Limb (tissue), 2 donors: ENCODE data around the gene KRTAP5-8.
"Not testable (repeated sequence)": the region's sequence is repeated elsewhere in the genome, so short reads cannot be mapped to it uniquely, and the experiment has no call there.

ENCODE experiments used
- DNase-seq, 2 donors: peaks; one replicate each; pipeline ENCODE4 v3.0.0-alpha.2; 2016; ENCODE audit errors: extremely low spot score in 2 of 2

KRTAP5-8 gene, protein sequence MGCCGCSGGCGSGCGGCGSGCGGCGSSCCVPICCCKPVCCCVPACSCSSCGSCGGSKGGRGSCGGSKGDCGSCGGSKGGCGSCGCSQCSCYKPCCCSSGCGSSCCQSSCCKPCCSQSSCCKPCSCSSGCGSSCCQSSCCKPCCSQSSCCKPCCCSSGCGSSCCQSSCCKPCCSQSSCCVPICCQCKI

DNA sequence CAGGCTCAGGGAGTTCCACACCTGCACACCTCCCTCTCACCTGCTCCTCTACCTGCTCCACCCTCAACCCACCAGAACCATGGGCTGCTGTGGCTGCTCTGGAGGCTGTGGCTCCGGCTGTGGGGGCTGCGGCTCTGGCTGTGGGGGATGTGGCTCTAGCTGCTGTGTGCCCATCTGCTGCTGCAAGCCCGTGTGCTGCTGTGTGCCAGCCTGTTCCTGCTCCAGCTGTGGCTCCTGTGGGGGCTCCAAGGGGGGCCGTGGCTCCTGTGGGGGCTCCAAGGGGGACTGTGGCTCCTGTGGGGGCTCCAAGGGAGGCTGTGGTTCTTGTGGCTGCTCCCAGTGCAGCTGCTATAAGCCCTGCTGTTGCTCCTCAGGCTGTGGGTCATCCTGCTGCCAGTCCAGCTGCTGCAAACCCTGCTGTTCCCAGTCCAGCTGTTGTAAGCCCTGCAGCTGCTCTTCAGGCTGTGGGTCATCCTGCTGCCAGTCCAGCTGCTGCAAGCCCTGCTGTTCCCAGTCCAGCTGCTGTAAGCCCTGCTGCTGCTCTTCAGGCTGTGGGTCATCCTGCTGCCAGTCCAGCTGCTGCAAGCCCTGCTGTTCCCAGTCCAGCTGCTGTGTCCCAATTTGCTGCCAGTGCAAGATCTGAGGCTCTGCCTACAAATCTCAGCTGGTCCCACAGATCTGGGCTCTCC, at the start of gene KRTAP5-8:
TSS of gene KRTAP5-8 (plus strand) at position 49 of the 689 bp plus-strand sequence. CDS start at position 80, 31 bp downstream.
- DNase-seq: not testable (repeated sequence)

DNA sequence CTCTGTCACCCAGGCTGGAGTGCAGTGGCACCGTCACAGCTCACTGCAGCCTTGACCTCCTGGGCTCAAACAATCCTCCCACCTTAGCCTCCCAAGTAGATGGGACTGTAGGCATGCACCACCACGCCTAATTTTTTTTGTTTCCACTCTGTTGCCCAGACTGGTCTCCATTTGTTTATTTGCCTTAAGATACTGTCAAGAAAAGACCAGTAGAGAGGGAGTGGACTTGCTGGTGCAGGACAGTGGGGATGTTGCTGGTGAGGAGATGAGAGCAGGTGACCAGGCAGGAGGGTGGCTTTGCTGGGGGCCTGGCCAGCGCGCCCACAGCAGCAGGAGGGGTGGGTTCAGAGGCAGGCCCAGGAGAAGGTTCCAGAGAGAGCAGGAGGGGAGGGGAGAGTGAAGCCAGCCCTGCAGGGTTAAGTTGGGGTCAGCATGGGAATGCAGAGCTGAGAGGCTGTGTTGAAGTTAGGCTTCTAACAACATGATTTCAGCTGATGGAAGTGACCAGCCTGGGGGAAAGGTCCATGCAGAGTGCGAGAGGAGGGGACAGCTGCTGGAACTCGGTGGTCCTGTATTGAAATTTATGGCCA, 49.0 kb upstream of the KRTAP5-8 start:
- no peak for DNase-seq

DNA sequence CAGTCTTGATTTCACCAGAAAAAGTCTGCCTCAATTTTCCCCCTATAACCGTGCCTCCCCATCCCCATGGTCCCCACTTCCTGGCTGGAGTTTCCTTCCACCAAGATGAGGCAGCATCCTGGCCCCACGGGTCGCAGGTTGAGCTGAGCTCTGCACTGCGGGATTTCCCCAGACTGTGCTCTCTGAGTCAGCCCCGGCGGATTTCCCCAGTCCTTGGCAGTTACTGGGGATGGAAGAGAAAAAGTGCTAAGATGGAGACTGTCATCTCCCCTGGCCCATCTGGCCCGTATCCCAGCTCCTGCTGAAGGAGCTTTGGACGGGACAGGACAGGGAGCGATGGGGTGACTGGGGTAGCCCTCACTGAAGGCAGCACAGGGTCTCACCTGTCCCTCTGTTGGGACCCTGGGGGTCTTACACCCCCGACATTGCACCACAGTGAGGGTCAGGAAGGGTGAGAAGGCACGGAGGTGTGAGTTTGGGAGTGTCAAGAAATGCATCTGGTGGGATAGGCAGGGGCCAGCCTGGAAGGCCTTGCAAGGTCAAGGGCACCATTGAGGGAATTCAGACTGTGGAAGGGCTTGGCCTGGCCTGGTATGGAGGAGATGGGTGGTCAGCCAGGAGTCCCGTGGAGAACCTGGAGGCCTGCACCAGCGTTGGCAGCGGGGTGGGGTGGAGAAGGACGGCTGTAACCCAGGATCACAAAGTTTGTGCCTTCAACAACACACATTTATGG, 48.3 kb upstream of the KRTAP5-8 start:
- DNase-seq: no peak

DNA sequence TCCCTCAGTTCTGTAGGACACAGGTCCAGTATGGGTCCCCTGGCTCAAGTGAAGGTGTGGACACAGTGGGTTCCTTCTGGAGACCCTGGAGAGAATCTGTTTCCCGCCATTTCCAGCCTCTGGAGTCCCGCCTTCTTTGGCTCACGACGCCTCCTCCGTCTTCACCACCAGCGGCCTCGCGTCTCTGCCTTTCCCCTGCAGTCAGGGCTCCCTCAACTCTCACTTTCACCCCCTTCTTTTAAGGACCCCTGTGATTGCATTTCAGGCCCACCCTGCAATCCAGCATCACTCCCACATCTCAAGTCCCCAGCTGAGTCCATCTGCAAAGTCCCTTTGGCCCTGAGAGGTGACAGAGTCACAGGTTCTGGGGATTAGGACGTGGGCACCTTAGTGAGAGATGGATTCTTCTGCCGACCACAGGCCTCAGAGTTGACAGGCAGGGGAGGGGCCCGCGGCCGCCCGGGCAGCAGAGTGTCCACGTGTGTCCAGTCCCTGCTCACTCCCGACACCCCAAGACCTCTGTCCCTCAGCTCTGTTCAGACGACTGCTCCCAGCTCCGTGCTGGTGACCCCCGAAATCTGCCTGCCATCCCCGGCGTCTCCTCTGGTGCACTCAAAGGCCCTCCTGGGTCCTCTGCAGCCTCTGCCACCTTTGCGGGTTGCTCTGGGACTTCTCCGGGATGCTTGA, 47.6 kb upstream of the KRTAP5-8 start:
- no peak for DNase-seq

DNA sequence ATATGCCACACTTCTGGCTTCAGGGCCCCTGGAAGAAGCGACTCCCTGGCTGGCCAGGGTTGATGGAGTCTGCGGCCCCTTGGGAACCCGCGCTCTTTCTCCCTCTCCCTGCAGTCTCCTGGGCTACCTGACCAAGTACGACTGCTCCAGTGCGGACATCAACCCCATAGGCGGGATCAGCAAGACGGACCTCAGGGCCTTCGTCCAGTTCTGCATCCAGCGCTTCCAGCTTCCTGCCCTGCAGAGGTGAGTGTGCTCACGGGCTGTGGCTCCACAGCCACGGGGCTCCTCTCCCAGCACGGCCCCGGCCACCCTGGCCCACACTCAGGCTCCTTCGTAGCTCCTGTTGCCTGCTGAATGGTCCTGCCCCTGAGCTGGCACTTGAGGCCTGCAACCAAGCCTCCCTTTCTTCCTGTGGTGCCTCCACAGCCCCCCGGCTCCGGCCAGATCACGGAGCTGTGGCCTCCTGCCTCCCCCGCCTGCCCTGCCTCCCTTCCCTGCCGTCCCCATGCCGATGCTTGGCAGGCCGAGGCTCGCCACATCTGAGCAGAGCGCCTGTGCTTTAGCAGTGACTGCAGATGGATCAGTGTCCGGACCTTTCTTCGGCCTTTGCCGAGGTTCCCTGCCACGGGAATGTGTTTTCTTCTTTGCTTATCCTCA, 47.0 kb upstream of the KRTAP5-8 start:
- no peak for DNase-seq

DNA sequence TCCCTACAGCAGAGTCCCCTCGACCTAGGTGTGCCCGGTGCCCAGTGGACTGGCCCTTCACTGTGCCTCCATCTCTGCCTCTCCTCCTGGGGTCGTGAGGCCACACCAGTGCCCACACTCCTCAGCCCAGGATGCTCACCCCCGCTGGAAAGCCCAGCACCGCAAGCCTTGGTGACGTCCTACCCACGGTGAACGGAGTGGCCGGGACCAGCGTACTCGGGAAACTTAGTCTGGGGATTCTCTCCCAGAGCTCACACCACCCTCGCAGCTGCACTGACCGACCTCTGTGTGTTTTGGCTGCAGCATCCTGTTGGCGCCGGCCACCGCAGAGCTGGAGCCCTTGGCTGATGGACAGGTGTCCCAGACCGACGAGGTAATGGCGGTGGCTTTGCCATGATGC, 46.3 kb upstream of the KRTAP5-8 start:
- no peak for DNase-seq

DNA sequence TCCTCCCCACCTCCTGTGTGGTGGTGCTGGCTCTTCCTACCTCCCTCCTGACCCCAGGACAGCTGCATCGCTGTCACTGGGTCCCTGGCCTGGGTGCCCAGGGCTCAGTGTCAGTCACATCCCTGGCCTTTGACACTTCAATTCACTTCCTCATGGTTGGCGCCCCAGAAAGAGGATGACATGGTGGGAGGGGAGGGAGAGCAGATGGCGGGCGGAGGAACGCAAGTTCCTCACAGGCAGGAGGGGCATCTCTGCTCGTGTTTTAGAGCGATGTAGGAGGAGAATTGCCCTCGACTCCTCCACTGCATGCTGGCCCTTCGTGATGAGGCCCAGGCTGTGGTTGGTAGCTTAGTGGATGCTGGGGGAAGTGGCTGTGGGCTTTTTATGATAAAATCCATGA, 45.9 kb upstream of the KRTAP5-8 start:
- DNase-seq: no peak

DNA sequence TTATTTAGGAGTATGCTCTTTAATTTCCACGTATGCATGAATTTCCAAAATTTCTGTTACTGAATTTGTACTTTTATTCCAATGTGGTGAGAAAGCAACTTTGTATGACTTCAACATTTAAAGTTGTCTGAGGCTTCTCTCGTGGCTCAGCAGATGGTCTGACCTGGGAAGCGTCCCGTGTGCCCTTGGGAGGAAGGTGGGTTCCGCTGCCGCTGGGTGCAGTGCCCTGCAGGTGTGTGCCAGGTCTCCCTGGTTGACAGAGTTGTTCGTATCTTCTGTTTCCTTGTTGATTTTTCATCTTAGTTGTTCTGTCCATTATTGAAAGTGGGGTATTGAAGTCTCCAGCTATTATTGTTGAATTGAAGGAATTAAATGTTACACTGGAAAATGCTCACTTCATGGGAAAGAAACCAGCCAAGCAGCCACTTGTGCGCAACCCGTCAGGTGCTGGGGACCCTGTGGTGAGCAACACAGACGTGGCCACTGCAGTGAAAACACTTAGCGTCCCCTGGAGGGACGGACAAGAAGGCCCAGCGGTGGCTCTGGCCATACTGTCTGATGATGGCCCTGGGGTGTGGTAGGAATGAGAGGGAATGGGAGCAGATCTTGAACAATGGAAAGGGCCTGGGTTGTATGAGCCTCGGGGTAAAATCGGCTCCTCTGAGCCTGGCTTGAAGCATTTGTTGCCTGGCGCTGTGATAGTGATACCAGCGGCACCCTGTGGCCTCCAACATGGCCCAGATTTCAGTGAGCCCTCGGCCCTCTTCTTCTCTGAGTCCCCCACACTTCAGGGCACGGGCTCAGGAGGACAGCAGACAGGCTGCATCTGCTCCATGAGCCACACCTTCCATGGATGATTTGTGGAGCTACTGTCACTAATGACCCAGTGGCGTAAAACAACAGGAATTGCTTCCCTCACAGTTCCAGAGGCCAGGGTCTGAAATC, 42.3 kb upstream of the KRTAP5-8 start:
- DNase-seq: no peak

DNA sequence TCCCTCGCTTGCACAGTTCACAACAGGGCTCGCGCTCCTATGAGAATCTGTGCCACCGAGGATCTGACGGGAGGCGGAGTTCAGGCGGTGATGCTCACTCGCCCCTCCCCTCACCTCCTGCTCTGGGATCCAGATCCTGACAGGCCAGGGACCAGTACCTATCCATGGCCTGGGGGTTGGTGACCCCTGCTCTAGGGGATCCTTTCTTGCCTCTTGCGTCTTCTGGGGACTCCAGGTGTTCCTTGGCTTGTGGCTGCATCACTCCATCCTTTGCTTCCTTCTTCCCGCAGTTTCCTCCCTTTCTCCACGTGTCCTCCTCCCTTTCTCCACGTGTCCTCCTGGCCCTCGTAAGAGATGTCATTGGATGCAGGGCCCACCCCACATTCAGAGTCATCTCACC, 41.4 kb upstream of the KRTAP5-8 start:
- no peak for DNase-seq

DNA sequence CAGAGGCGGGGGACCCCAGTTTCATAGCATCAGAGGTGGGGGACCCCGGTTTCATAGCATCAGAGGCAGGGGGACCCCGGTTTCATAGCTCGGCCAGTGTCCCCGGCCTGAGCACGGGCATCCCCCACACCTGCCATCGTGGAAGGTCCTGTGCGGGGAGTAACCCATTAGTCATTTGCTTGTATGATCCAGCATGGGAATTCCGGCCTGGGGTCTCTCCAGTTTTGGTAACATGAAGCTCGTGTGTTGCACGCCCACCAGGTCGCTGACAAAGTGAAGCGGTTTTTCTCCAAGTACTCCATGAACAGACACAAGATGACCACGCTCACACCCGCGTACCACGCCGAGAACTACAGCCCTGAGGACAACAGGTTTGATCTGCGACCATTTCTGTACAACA, 39.7 kb upstream of the KRTAP5-8 start:
- no peak for DNase-seq

DNA sequence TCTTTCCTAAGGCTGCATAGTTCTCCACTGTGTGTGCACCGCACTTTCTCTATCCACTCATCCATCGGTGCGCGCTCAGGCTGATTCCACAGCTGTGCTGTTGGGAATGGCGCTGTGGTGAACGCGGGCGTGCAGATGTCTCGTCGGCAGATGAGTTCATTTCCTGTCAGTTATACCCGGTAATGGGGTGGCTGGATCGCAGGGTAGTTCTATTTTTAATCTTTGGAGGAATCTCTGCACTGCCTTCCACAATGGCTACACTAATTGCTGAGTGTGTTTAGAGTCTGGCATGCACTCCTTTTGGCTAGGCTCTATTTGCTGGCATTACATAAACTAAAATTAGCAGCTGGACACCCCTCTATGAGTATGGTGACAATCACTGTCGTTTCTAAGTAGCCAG, 38.7 kb upstream of the KRTAP5-8 start:
- DNase-seq: no peak

DNA sequence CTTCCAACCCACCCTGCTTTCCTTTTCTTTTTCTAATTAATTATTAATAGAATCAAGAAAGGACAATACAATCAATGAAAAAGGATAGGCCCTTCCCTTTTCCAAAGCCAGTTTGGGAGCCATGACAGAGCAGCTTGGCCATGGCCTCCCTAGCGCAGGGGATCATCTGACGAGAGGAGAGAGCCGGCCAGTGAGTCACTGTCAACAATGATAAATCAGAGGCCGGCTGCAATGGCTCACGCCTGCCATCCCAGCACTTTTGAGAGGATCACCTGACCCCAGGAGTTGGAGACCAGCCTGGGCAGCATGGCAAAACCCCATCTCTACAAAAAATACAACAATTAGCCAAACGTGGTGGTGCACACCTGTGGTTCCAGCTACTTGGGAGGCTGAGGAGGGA, 38.3 kb upstream of the KRTAP5-8 start:
- DNase-seq: no peak

DNA sequence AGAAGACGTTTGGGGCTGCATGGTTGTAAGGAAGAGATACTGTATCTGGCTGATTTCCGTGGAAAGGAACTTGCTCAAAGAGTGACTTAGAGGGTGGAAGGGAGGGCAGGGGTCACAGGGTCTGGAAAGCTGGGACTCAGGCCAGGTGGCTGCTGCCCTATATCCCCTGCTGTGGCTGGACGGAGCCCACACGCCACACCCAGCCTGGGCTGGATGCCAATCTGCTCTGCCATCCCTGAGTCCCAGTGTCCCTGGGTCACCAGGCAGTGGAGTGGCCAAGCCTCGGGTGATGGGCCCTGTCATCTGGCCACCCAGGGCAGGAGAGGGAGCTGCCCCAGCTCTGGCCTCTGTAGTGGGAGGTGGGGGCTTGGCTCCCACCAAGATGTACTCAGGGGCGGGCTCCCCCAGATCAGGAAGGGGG, 37.2 kb upstream of the KRTAP5-8 start:
- no peak for DNase-seq

DNA sequence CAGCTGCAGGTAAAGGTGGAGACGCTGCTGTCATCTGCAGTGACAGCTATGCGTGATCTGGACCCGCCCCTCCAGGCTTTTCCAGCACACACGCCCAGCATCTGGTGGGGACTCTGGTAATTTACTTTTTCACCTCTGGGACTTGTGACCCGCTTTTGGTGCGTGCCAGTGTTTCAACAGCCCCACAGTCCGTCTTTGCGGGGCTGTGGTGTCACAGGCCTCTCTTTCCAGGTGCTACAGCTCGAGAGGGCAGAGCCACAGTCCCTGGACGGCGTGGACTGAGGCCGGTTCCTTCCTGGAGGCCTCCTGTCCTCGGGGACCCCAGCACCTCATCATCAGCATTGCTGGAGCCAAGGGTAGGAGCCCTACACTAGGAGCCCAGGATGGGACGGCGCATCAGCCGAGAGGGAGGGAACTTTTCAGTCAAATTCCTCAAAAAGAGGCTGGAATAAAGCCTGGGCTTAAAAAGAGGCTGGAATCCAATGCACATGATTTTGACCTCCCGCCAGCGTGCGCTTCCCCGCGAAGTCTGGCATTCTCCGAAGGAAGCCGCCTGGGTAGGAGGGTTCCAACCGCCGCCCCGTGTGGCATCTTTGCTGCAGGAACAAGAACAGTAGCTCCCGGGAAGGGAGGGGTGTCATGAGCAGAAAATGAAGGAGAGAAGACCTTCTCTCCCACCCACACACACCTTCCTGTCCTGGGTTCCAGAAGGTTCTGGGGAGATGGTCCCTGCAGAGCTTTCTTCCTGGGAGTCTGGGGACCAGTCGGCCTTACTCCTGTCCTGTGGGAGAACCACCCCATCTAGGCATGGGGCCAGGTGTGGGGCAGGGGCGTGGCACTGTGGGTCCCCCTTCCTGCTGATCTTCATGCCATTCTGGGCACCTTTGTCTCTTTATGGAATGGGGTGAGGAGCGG, 36.5 kb upstream of the KRTAP5-8 start:
- no peak for DNase-seq

DNA sequence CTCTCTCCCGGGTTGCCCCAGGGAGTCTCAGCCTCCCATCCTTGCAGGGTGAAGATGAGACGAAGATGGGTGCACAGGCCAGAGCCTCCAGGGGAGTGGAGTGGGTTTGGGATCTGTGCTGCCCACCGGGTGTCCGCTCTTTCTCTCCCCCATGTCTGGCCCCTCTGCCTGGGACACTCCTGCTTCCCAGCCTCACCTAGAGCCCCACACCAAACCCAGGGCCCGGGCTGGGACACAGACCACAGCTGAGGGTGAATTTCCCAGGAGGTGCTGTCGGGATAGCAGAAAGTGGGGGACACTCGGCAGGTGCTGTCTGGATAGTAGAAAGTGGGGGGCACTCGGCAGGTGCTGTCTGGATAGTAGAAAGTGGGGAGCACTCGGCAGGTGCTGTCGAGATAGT, 35.8 kb upstream of the KRTAP5-8 start:
- DNase-seq: no peak

DNA sequence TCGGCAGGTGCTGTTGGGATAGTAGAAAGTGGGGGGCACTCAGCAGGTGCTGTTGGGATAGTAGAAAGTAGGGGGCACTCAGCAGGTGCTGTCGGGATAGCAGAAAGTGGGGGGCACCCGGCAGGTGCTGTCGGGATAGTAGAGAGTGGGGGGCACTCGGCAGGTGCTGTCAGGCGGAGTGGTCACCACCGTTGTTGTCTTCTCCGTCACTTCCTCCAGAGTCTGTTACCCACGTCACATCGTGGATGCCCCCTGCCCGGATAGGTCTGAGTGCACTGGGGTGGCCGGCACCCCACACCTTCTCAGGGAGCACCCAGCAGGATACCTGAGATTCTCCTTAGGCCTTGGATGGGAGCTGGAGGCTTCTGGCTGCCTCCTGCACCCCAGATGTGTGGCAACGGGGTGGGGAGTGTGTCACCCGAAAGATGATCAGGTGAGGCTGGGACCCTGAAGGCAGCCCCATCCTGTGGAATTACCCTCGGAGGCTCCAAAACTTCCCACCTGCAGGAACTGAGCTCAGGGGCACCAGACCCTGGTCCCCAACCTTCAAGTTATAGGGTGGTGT, 34.9 kb upstream of the KRTAP5-8 start:
- DNase-seq: no peak

DNA sequence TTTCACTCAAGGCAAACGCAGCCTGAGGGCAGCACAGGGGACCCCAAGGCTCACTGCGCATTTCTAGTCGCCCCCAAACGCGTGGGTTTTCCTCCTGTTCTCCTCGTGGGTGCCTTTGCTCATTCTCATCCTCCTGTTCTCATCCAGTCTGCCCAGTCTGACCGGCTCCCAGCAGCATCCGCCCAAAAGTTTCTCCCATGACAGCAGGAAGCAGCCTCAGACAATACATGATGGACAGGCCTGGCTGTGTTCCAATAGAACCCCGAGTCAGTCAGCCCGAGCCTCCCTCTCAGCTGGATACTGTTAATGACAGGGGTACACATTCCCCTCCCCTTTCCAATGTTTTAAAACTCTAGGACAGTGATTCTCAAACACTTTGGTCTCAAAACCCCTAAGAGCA, 33.3 kb upstream of the KRTAP5-8 start:
- no peak for DNase-seq

DNA sequence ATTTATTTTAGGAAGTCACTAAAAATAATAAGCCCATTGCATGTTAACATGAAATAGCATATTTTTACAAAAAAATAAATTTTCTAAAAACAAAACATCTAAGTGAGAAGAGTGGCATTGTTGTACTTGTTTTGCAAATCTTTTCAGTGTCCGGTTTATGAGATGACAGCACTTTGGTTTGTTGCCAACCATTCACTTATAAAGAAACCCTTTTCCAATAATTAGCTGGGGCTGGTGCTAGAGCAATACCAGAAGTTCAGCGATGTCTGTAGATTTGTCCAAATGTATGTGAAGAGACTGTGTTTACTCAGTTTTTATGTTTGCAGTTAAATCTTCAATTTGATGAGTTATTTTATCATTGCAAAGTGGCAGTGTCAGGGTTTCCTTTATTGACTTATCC, 32.8 kb upstream of the KRTAP5-8 start:
- DNase-seq: no peak

DNA sequence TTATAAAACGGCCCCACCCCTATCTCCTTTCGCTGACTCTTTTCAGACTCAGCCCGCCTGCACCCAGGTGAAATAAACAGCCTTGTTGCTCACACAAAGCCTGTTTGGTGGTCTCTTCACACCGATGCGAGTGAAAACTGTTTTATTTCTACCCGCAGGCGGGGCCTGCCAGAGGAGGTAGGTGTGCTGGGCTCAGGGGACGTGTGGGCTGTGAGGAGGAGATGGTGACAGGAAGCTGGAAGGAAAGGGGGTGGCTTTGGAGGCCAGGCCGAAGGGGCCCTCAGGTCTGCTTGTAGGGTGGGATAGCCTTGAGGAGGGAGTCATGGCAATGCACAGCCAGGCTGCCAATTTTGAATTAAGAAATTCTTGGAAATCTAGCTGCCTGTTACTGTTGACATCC, 32.0 kb upstream of the KRTAP5-8 start:
- DNase-seq: no peak
